AG04450 (cell line): ENCODE results near the gene ZBED5. TPM values are rescaled to one million over a fixed set of nuclear protein-coding genes. Genes with fewer than 3 reads are reported as not detected.

ENCODE experiments used
- CTCF ChIA-PET: fragments of 300-600, 350-600 bp; formaldehyde crosslinking; extraction: SDS; loops from one replicate; lab custom pipeline; 2022; ENCODE audit warnings: antibody characterized with exemption, inconsistent platforms; lab: Charles Lee
- POLR2A ChIA-PET: fragments of 350-600 bp; formaldehyde crosslinking; extraction: SDS; loops from one replicate; lab custom pipeline; 2021; ENCODE audit warnings: antibody characterized with exemption, inconsistent platforms; lab: Yijun Ruan, JAX
- DNase-seq: peaks from one replicate; pipeline ENCODE4 v3.0.0-alpha.2; 2011; ENCODE audit warnings: low read depth, low spot score
- H3K27ac ChIP-seq: one replicate; pipeline ENCODE4 v1.5.1; 2012; ENCODE audit warnings: low read depth, low read length, control low read depth
- H3K27me3 ChIP-seq: one replicate; pipeline ENCODE4 v1.6.0; 2012; ENCODE audit warnings: low read length; ENCODE audit not compliant: control insufficient read depth, insufficient read depth
- H3K4me3 ChIP-seq: 2 replicates; pipeline ENCODE4 v1.5.1; 2011; ENCODE audit warnings: mild to moderate bottlenecking, low read depth, low read length, control low read depth
- H3K9me3 ChIP-seq: 2 replicates; pipeline ENCODE4 v1.5.1; 2012; ENCODE audit warnings: low read length; ENCODE audit not compliant: control insufficient read depth, insufficient read depth
- polyA plus RNA-seq: library from polyadenylated mRNA; depleted of rRNA; stranded (reverse); fragments of >200 nt; gene quantifications from 2 replicates; pipeline ENCODE4 v1.2.3, GENCODE V29; 2011
- TF ChIP-seq, protein P1 (sequence below): IDR thresholded peaks from 2 replicates; pipeline ENCODE4 v1.5.1; 2011; ENCODE audit warnings: low read depth, low read length, control low read depth, inconsistent platforms

Gene ZBED5
- polyA plus RNA-seq, 1 experiment = 87.7 TPM

DNA sequence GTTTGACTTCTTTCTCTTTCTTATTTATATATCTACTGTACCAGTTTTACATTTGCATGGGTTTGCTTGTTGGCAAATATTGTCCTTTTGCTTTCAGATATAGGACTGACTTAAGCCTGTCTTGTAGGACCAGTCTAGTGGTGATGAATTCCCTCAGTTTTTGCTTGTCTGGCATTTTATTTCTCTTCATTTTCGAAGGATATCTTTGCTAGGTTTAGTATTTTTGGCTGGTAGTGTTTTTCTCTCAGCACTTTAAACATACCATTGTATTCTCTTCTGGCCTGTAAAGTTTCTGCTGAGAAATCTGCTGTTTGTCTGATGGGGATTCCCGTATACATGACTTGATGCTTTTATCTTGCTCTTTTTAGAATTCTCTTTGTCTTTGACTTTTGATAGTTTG lies 14.2 kb upstream of the ZBED5 start:
- no peak overlapping the region for H3K27ac ChIP-seq
- DNase-seq = no peak
- CTCF ChIA-PET = no interaction called here
- POLR2A ChIA-PET = interaction anchor here (0.7 kb wide), 1 partner anchor 308 kb away, joined by 3 read pairs; no protein-coding TSS in a partner anchor
- H3K9me3 ChIP-seq = peaks cover 12% of the 10 kb centered on the region
- H3K4me3 ChIP-seq = no peak overlapping the region
- TF ChIP-seq, protein P1, sequence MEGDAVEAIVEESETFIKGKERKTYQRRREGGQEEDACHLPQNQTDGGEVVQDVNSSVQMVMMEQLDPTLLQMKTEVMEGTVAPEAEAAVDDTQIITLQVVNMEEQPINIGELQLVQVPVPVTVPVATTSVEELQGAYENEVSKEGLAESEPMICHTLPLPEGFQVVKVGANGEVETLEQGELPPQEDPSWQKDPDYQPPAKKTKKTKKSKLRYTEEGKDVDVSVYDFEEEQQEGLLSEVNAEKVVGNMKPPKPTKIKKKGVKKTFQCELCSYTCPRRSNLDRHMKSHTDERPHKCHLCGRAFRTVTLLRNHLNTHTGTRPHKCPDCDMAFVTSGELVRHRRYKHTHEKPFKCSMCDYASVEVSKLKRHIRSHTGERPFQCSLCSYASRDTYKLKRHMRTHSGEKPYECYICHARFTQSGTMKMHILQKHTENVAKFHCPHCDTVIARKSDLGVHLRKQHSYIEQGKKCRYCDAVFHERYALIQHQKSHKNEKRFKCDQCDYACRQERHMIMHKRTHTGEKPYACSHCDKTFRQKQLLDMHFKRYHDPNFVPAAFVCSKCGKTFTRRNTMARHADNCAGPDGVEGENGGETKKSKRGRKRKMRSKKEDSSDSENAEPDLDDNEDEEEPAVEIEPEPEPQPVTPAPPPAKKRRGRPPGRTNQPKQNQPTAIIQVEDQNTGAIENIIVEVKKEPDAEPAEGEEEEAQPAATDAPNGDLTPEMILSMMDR = no peak
- no peaks in the 10 kb centered on the region for H3K27me3 ChIP-seq

DNA sequence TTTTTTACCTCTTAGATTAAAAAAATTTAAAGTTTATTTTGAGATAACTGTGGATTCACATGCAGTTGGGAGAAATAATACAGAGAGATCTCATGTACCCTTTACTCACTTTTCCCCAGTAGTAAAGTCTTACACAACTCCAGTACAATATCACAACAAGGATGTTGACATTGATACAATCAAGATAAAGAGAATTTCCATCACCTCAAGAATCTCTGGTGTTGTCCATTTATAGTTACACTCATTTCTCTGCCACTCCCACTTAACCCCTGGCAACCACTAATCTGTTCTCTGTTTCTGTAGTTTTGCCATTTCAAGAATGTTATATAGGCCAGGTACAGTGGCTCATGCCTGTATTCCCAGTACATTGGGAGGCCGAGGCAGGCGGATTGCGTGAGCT lies 10.5 kb upstream of the ZBED5 start:
- no peak for DNase-seq
- Histone ChIP-seq H3K27ac (no peak overlapping the region), H3K4me3 (no peak overlapping the region), H3K9me3 (peaks cover 11% of the 10 kb centered on the region), H3K27me3 (no peaks in the 10 kb centered on the region)
- ChIA-PET POLR2A (no interaction called here), CTCF (interaction anchor here (2.9 kb wide), 1 partner anchor 10 kb away, joined by 15 read pairs; no protein-coding TSS in a partner anchor)
- TF ChIP-seq, protein P1 = no peak

DNA sequence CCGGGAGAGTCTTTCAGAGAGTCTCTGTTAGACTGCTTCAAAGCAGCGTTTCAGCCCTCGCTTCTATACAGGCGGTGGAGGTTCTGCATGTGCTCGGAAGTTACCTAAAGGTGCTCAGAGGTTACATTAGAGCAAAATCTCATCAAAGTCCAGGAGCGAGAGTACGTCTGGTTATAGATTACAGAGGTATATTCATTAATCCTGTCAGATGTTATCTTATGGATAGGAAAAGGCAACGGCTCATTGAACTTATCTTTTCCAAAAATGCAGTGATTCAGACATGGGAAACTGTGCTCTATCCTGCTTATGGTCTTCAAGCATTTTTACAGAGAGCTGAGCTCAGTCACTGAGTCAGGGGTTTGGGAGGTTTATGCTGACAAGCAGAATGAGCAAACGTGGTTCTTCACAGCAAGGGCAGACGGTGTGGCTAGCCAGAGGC lies 9.1 kb upstream of the ZBED5 start:
- Histone ChIP-seq H3K4me3 (no peak overlapping the region), H3K27ac (no peak overlapping the region), H3K9me3 (peaks cover 4% of the 10 kb centered on the region), H3K27me3 (no peaks in the 10 kb centered on the region)
- ChIA-PET CTCF (interaction anchor here (2.9 kb wide), 1 partner anchor 12 kb away, joined by 15 read pairs; no protein-coding TSS in a partner anchor), POLR2A (interaction anchor here (0.9 to 1.6 kb wide), 2 partner anchors 9 to 59 kb away, joined by 3 to 6 read pairs; partner anchors contain the start of gene ZBED5)
- TF ChIP-seq, protein P1 = no peak
- peak; percentile 34 for DNase-seq

DNA sequence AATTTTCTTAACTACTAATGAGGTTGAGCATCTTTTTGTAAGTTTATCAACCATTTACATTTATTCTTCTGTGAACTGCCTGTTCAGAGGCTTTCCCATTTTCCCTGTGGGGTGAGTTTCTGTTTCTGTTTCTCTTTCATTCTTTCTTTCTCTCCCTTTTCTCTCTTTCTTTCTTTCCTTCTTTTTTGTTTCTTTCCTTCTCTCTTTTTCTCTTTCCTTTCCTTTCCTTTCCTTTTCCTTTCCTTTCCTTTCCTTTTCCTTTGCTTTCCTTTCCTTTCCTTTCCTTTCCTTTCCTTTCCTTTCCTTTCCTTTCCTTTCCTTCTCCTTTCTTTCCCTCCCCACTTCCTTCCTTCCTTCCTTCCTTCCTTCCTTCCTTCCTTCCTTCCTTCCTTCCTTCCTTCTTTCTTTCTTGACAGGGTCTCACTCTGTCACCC lies 8.0 kb upstream of the ZBED5 start:
- CTCF ChIA-PET = no interaction called here
- no peak overlapping the region for H3K27ac ChIP-seq
- POLR2A ChIA-PET = no interaction called here
- H3K27me3 ChIP-seq = no peaks in the 10 kb centered on the region
- no peaks in the 10 kb centered on the region for H3K9me3 ChIP-seq
- TF ChIP-seq, protein P1 = no peak
- H3K4me3 ChIP-seq = no peak overlapping the region
- DNase-seq = no peak

DNA sequence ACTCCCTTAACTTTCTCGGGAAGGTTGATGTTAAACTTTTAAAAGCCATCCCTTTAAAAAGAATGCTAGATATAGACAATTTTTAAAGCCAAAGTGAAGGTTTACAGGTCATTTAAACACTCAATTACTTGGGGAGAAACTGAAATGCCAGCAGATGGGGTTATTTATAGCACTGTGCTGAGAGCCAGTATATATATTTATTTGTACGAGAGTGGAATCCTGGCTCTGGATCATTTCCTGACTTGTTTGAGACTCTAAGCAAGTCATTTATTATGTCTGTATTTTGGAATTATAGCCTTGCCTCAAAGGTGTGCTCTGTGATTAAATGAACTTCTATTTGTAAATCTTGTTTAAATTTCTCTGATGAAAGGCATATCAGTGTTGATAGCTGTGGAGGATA lies 6.8 kb upstream of the ZBED5 start:
- no peak overlapping the region for H3K4me3 ChIP-seq
- no peak for DNase-seq
- no peak overlapping the region for H3K27ac ChIP-seq
- POLR2A ChIA-PET = no interaction called here
- no peaks in the 10 kb centered on the region for H3K27me3 ChIP-seq
- CTCF ChIA-PET = no interaction called here
- H3K9me3 ChIP-seq = no peaks in the 10 kb centered on the region
- TF ChIP-seq, protein P1 = no peak
